Stimulated activated CD4-positive, alpha-beta T cell treated with anti-CD3 and anti-CD28 coated beads, Interleukin-15, amount 100 ng/mL, for 48 hours (primary cell): Measurements from ENCODE around the gene GMPR2.
"Not testable (repeated sequence)": the region's sequence is repeated elsewhere in the genome, so short reads cannot be mapped to it uniquely, and the experiment has no call there.

ENCODE experiments used
- DNase-seq, 2 donors: peaks; one replicate each; pipeline ENCODE4 v3.0.0-alpha.2; 2020; ENCODE audit warnings: low read depth in 2 of 2

GMPR2 gene

GRCh38 chr14:24202538-24202937, 30.2 kb upstream of the GMPR2 start:
- not testable (repeated sequence) for DNase-seq

GRCh38 chr14:24203249-24203886, 29.4 kb upstream of the GMPR2 start:
- not testable (repeated sequence) for DNase-seq

GRCh38 chr14:24204163-24205146, 28.3 kb upstream of the GMPR2 start:
- no peak for DNase-seq

GRCh38 chr14:24206260-24207103, 26.2 kb upstream of the GMPR2 start:
- no peak for DNase-seq

GRCh38 chr14:24207104-24207551, 25.6 kb upstream of the GMPR2 start:
- no peak for DNase-seq

GRCh38 chr14:24207625-24208024, 25.1 kb upstream of the GMPR2 start:
- DNase-seq = no peak

- DNase-seq = no peak
Measured at GRCh38 chr14:24211311-24211710, 21.4 kb upstream of the GMPR2 start.

GRCh38 chr14:24212924-24213865, 19.5 kb upstream of the GMPR2 start, which contains the start of gene CHMP4A:
Gene CHMP4A (minus strand): TSS chr14:24213488. CDS start chr14:24213439, 49 bp downstream.
- peak; percentile 96 for DNase-seq

GRCh38 chr14:24213866-24214662, 18.7 kb upstream of the GMPR2 start:
- DNase-seq = no peak

- DNase-seq = peak; percentile 71 to 77
Measured at GRCh38 chr14:24215495-24216344, 17.0 kb upstream of the GMPR2 start, which contains the start of gene MDP1. Gene MDP1 (minus strand): TSS chr14:24216066. CDS start chr14:24215955, 111 bp downstream.

- no peak for DNase-seq
Measured at GRCh38 chr14:24216345-24216699, 16.4 kb upstream of the GMPR2 start.

GRCh38 chr14:24216876-24217275, 15.9 kb upstream of the GMPR2 start:
- not testable (repeated sequence) for DNase-seq

GRCh38 chr14:24219080-24219479, 13.6 kb upstream of the GMPR2 start:
- no peak for DNase-seq

- DNase-seq = no peak
Measured at GRCh38 chr14:24219521-24219920, 13.2 kb upstream of the GMPR2 start.

GRCh38 chr14:24222987-24223386, 9.7 kb upstream of the GMPR2 start:
- not testable (repeated sequence) for DNase-seq

- DNase-seq = no peak
Measured at GRCh38 chr14:24224618-24225071, 8.1 kb upstream of the GMPR2 start.

GRCh38 chr14:24226473-24226872, 6.3 kb upstream of the GMPR2 start:
- no peak for DNase-seq

- DNase-seq = no peak
Measured at GRCh38 chr14:24228902-24229301, 3.8 kb upstream of the GMPR2 start.
